ENCODE measurements around the gene DOCK6.
"Not testable (repeated sequence)": the region's sequence is repeated elsewhere in the genome, so short reads cannot be mapped to it uniquely, and the experiment has no call there.

Gene DOCK6

DNA sequence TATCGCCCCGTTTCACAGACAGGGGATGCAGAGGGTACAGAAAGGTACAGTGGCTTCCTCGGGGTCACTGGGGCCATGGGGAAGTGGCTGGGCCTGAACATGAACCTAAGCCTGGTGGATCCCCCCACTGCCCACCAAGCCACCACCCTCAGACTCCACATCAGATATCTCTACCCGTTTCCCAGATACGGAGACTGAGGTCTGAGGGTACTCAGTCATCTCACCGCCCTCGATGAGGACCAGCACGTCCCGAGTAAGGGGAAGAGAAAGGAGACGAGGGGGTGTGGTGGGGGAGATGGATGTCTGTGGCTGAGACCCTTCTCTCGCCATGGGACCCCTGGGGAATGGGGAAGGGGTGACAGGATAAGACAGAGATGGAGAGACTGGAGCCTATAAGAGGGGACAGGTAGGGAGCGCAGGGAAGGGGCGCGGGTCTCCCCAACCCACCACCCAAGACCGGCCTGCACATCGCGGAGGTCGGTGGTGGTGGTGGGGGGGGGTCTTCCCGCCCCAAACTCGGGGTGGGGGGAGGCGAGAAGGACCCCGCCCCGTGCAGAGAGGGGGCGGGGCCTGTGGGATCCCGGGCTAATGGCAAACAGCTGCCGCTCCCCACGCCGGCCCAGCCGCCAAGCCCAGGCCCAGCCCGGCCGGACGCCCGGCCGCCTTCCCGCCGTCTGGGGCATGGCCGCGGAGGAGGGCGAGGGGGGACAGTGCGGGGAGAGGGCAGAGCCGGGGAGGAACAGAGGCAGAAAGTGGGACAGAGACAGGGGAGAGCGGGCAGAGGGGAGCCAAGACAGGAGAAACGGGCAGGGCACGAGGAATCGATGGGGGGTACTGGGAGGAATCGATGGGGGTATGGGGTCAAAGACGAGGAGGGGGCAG lies 65.7 kb downstream of the DOCK6 start:
- no peak for DNase-seq

DNA sequence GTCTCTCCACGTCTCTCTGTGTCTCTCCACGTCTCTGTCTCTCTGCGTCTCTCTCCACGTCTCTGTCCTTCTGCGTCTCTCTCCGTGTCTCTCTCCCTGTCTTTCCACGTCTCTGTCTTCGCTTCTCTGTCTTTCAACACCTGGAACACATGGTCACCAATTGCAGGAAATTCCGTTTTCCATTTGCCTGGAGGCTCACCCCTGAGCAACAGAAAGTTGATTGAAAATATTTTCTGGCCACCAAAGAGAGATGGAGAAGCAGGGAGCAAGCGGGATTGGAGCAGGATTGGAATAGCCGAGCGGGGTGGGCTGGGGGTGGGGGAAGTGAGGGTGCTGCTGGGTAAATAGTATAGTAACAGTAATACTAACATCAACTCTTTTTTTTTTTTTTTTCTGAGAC lies 66.6 kb downstream of the DOCK6 start:
- DNase-seq = no peak

- DNase-seq = no peak
Observed at GRCh38 chr19:11194656-11195558, 67.4 kb downstream of the DOCK6 start.

GRCh38 chr19:11194173-11194572 lies 68.2 kb downstream of the DOCK6 start:
- no peak for DNase-seq

- no peak for DNase-seq
Observed at GRCh38 chr19:11192957-11193939, 69.1 kb downstream of the DOCK6 start.

GRCh38 chr19:11191934-11192333 lies 70.4 kb downstream of the DOCK6 start:
- DNase-seq = no peak

GRCh38 chr19:11191273-11191755 lies 71.0 kb downstream of the DOCK6 start:
- DNase-seq = no peak

GRCh38 chr19:11190501-11190900 lies 71.8 kb downstream of the DOCK6 start:
- no peak for DNase-seq

- no peak for DNase-seq
Observed at GRCh38 chr19:11187441-11187840, 74.9 kb downstream of the DOCK6 start.

DNA sequence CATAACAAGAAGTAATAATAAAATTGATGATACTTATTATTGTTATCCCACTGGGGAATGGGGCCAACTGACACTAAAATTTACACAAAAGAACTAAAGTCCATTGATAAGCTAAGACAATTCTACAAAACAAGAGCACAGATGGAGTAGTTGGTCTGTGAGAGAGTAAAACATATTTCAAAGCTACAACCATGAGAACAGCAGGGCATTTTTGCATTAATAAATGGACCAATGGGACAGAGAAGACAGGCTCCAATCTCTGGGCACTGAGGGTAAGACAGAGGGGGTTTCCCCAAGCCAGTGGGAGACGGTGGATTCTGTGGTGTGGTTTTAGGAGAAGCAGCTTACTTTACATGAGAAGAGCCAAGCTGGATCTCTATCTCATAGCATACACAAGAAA lies 79.3 kb downstream of the DOCK6 start:
- no peak for DNase-seq

GRCh38 chr19:11181488-11181887 lies 80.8 kb downstream of the DOCK6 start:
- DNase-seq = no peak

DNA sequence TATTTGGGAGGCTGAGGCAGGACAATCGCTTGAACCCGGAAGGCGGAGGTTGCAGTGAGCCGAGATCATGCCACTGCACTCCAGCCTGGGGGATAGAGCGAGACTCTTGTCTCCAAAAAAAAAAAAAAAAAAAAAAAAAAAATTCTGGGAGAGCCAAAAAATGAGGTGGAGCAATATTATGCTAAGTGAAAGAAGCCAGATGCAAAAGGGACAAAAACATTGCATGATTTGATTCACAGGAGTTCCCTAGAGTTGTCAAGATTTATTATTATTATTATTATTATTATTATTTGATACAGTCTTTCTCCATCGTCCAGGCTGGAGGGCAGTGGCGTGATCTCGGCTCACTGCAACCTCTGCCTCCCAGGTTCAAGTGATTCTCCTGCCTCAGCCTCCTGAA lies 81.3 kb downstream of the DOCK6 start:
- DNase-seq = not testable (repeated sequence)

- DNase-seq = no peak
Observed at GRCh38 chr19:11180346-11180745, 82.0 kb downstream of the DOCK6 start.

- no peak for DNase-seq
Observed at GRCh38 chr19:11179716-11180297, 82.5 kb downstream of the DOCK6 start.

- not testable (repeated sequence) for DNase-seq
Observed at GRCh38 chr19:11179145-11179465, 83.2 kb downstream of the DOCK6 start.

- no peak for DNase-seq
Observed at GRCh38 chr19:11177592-11177991, 84.7 kb downstream of the DOCK6 start.

DNA sequence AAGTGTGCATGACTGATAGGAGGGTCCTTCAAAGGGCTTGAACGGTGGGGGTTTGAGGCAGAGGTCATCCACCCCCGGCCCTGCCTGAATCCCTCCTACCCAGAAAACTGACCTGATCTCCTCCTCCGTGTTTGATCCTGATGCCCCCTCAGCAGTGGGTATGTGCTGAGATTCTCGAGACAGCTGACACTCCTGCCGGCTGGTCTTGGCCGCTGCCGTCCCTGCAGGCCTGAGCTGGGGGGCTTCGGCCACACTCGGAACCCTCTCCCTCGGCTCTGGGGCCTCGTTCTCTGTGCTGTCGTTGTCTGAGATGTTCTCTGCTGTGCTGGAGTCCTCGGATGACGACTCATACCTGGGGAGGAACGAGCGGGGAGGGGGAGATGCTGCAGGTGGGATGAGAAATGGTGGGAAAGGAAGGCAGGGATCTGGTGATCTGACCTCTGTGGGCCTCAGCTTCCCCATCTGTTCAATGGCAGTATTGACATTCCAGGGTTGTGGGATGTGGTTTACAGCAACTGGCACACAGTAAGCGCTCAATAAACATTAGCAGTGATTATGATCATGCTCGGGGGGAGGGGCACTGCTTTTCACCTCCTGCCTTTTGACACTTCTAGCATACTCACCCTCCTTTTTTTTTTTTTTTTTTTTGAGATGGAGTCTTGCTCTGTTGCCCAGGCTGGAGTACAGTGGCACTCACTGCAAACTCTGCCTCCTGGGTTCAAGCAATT lies 85.7 kb downstream of the DOCK6 start:
- no peak for DNase-seq

DNA sequence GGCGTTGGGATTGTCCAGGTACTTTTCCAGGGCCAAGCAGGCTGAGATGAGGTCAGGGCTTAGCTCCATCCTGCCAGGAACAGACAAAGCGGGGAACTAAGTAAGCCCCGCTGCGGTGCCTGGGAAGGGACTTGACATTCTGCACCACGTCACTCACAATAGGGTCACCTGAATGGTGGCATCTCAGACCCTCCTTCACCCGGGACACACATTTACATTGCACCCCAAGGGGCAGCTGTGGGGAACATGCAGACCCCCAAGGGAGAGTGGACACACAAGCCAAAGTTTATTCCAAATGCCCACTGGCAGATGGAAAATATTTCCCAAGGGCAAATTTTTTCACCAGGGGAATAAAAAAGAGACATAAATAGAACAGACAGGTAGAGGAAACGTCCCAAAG lies 86.4 kb downstream of the DOCK6 start:
- DNase-seq = no peak

- no peak for DNase-seq
Observed at GRCh38 chr19:11174336-11174735, 88.0 kb downstream of the DOCK6 start.

DNA sequence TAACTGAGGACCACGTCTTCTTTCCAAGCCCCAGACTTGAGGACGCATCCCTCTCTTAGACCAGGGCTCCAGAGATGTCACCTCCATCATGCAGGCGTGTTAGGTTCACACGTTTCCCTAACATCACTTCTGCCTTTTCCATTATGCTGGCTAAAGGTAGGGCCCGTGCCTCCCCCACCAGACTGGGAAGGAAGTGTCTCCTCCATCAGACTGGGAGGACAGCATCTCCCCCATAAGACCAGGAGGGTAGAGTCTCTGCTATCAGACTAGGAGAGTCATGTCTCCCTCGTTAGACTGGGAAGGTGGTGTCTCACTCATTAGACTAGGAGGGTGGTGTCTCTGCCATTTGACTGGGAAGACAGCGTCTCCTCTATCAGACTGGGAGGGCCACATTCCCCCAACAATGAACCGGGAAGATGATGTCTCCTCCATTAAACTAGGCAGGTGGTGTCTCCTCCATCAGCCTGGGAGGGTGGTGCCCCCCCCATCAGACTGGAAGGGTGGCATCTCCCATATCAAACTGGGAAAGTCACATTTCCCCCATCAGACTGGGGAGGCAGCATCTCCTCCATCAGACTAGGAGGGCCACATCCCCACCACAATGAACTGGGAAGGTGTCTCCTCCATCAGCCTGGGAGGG lies 88.7 kb downstream of the DOCK6 start:
- no peak for DNase-seq

- DNase-seq = no peak
Observed at GRCh38 chr19:11172576-11172975, 89.7 kb downstream of the DOCK6 start.

Measured in effector CD4-positive, alpha-beta T cell (primary cell).